ENCODE measurements around the gene ENC1. TPM values are rescaled to one million over a fixed set of nuclear protein-coding genes. Genes with fewer than 3 reads are reported as not detected.

Gene ENC1
- total and polyA plus RNA-seq, 2 experiments from 2014 or later, result 58.8 to 151 TPM

DNA sequence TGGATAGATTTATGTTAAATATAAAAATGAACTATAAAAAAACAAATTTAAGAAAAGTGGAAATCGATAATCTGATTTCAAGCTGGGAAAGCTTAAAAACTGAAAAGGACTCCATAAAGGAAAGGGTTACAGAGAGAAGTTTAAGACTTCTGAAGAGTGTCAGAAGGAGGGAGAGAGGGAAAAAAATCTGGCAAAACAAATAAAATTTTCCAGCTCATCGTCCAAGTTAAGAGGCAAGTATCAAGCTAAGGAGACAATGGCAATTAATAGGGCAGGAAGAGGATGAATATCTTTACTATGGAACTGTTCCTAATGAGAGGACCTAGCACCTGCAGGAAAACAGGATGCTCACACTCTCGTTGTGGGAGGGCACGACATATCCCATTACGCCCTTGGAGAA is 24.0 kb upstream of the ENC1 start:
- H3K4me2 ChIP-seq, result no peak overlapping the region
- H3K9me3 ChIP-seq (ENCODE audit: low read depth), result no peaks in the 10 kb centered on the region
- no peak overlapping the region for H2AFZ ChIP-seq
- no peak for TF ChIP-seq EZH2 (IDR thresholded peaks at IDR 0.05; ENCODE audit: borderline replicate concordance)
- TF ChIP-seq EZH2phosphoT487 (IDR thresholded peaks at IDR 0.05; ENCODE audit: low read depth, severe bottlenecking, unreplicated experiment), result no peak
- TF ChIP-seq, protein P1, sequence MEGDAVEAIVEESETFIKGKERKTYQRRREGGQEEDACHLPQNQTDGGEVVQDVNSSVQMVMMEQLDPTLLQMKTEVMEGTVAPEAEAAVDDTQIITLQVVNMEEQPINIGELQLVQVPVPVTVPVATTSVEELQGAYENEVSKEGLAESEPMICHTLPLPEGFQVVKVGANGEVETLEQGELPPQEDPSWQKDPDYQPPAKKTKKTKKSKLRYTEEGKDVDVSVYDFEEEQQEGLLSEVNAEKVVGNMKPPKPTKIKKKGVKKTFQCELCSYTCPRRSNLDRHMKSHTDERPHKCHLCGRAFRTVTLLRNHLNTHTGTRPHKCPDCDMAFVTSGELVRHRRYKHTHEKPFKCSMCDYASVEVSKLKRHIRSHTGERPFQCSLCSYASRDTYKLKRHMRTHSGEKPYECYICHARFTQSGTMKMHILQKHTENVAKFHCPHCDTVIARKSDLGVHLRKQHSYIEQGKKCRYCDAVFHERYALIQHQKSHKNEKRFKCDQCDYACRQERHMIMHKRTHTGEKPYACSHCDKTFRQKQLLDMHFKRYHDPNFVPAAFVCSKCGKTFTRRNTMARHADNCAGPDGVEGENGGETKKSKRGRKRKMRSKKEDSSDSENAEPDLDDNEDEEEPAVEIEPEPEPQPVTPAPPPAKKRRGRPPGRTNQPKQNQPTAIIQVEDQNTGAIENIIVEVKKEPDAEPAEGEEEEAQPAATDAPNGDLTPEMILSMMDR (IDR thresholded peaks at IDR 0.05; ENCODE audit: poor library complexity), result no peak
- H3K9me2 ChIP-seq (replicated peaks; ENCODE audit: insufficient read depth), result no peaks in the 10 kb centered on the region
- H3K27me3 ChIP-seq, result no peaks in the 10 kb centered on the region
- peaks cover 6% of the 10 kb centered on the region for H3K4me1 ChIP-seq (ENCODE audit: insufficient read depth)
- no peak for DNase-seq (ENCODE audit: low spot score)
- 74% methylated on average over 5 of the region's 5 CpGs for WGBS (ENCODE audit: low lambda C conversion rate, missing lambda C conversion rate)
- H3K27ac ChIP-seq, result no peak overlapping the region
- no peak overlapping the region for H3K4me3 ChIP-seq
- no peaks in the 10 kb centered on the region for H3K79me2 ChIP-seq
- no peaks in the 10 kb centered on the region for H4K20me1 ChIP-seq (ENCODE audit: insufficient read depth, poor library complexity, severe bottlenecking)
- no peaks in the 10 kb centered on the region for H3K36me3 ChIP-seq (replicated peaks; ENCODE audit: insufficient read depth, low read depth)

DNA sequence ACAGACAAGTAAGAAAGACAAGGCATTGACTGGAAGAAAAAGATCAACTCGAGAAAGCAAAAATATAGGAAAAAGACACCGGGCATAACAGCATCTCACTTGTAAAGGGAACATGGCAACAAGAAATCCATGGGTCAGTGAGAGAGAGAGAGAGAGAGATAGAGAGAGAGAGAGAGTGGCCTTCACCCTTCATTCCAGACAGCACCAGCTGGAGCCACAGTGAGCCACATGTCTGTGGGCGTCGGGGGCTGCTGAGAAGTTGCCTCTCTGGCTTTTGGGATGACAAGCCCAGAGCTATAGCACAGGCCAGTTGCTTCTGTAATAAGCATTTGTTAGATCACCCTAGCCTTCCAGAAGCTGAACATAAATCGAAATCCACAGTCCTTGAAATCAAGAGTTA is 20.3 kb upstream of the ENC1 start:
- H3K4me2 ChIP-seq, result no peak overlapping the region
- no peak for DNase-seq (ENCODE audit: low spot score)
- no peak overlapping the region for H2AFZ ChIP-seq
- no peaks in the 10 kb centered on the region for H3K27me3 ChIP-seq
- TF ChIP-seq EZH2phosphoT487 (IDR thresholded peaks at IDR 0.05; ENCODE audit: low read depth, severe bottlenecking, unreplicated experiment) (no peak), EZH2 (IDR thresholded peaks at IDR 0.05; ENCODE audit: borderline replicate concordance) (no peak)
- TF ChIP-seq, protein P1 (IDR thresholded peaks at IDR 0.05; ENCODE audit: poor library complexity), result no peak
- no peaks in the 10 kb centered on the region for H3K79me2 ChIP-seq
- H3K4me3 ChIP-seq, result no peak overlapping the region
- no peaks in the 10 kb centered on the region for H3K9me2 ChIP-seq (replicated peaks; ENCODE audit: insufficient read depth)
- 92% methylated on average over 5 of the region's 5 CpGs for WGBS (ENCODE audit: low lambda C conversion rate, missing lambda C conversion rate)
- no peaks in the 10 kb centered on the region for H4K20me1 ChIP-seq (ENCODE audit: insufficient read depth, poor library complexity, severe bottlenecking)
- no peaks in the 10 kb centered on the region for H3K9me3 ChIP-seq (ENCODE audit: low read depth)
- H3K4me1 ChIP-seq (ENCODE audit: insufficient read depth), result no peaks in the 10 kb centered on the region
- no peaks in the 10 kb centered on the region for H3K36me3 ChIP-seq (replicated peaks; ENCODE audit: insufficient read depth, low read depth)
- no peak overlapping the region for H3K27ac ChIP-seq

DNA sequence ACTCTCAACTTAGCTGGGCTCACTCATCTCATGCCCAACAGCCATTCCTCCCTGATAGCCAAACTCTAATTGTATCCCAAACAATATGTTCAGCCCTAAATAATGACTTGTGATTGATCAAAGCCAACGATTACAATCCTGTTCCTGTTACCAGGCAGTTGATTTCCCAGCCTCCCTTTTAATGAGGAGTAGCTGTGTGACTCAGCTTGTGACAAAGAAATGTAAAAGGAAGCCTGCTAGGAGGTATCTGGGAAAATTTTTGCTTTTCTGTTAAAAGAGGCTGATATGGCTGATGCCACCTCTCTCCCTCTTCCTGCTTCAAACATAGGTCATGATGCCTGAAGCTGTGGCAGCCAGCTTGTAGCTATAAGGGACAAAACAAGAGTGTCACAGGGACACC is 19.6 kb upstream of the ENC1 start:
- H3K27ac ChIP-seq, result no peak overlapping the region
- no peak overlapping the region for H3K4me2 ChIP-seq
- H2AFZ ChIP-seq, result no peak overlapping the region
- no peaks in the 10 kb centered on the region for H3K9me3 ChIP-seq (ENCODE audit: low read depth)
- no peaks in the 10 kb centered on the region for H3K36me3 ChIP-seq (replicated peaks; ENCODE audit: insufficient read depth, low read depth)
- no peaks in the 10 kb centered on the region for H3K27me3 ChIP-seq
- TF ChIP-seq, protein P1 (IDR thresholded peaks at IDR 0.05; ENCODE audit: poor library complexity), result no peak
- TF ChIP-seq EZH2 (IDR thresholded peaks at IDR 0.05; ENCODE audit: borderline replicate concordance), result no peak
- TF ChIP-seq EZH2phosphoT487 (IDR thresholded peaks at IDR 0.05; ENCODE audit: low read depth, severe bottlenecking, unreplicated experiment), result no peak
- no peaks in the 10 kb centered on the region for H4K20me1 ChIP-seq (ENCODE audit: insufficient read depth, poor library complexity, severe bottlenecking)
- no peak for DNase-seq (ENCODE audit: low spot score)
- no peaks in the 10 kb centered on the region for H3K79me2 ChIP-seq
- no peak overlapping the region for H3K4me3 ChIP-seq
- no peaks in the 10 kb centered on the region for H3K9me2 ChIP-seq (replicated peaks; ENCODE audit: insufficient read depth)
- WGBS (ENCODE audit: low lambda C conversion rate, missing lambda C conversion rate), result 78% methylated on average over 1 of the region's 1 CpG
- H3K4me1 ChIP-seq (ENCODE audit: insufficient read depth), result no peaks in the 10 kb centered on the region

DNA sequence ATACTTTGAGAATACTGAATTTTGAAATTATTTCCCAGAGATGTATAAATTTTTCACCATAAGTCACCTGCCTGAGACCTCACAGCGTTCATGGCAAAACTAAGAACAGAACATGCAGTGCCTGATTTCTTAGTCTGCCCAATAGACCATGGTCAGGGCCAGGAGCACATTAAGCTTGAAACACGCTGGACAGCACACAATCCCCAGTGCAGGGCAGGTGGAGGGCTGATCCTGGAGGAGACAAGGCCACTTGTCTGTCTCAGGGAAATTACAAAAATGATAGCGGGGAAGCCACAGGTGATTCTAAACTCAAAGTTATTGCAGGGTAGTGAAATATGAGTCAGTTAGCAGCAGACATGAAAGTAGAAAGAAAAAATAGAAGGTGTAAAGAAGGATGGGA is 18.6 kb upstream of the ENC1 start:
- no peak for DNase-seq (ENCODE audit: low spot score)
- Histone ChIP-seq H3K9me2 (replicated peaks; ENCODE audit: insufficient read depth) (no peaks in the 10 kb centered on the region), H3K4me1 (ENCODE audit: insufficient read depth) (no peaks in the 10 kb centered on the region), H3K79me2 (no peaks in the 10 kb centered on the region), H2AFZ (no peak overlapping the region), H3K4me3 (no peak overlapping the region), H3K27ac (no peak overlapping the region), H3K9me3 (ENCODE audit: low read depth) (no peaks in the 10 kb centered on the region), H3K36me3 (replicated peaks; ENCODE audit: insufficient read depth, low read depth) (no peaks in the 10 kb centered on the region), H3K4me2 (no peak overlapping the region), H3K27me3 (no peaks in the 10 kb centered on the region), H4K20me1 (ENCODE audit: insufficient read depth, poor library complexity, severe bottlenecking) (no peaks in the 10 kb centered on the region)
- 91% methylated on average over 3 of the region's 3 CpGs for WGBS (ENCODE audit: low lambda C conversion rate, missing lambda C conversion rate)
- TF ChIP-seq EZH2 (IDR thresholded peaks at IDR 0.05; ENCODE audit: borderline replicate concordance), result no peak
- TF ChIP-seq, protein P1 (IDR thresholded peaks at IDR 0.05; ENCODE audit: poor library complexity), result no peak
- no peak for TF ChIP-seq EZH2phosphoT487 (IDR thresholded peaks at IDR 0.05; ENCODE audit: low read depth, severe bottlenecking, unreplicated experiment)

All from hepatocyte (in vitro differentiated cells).